HG02610 (cell line): ENCODE results near the gene FKBP4.
A peak's percentile ranks its signal among the peaks of the same experiment; 100 is the strongest.

ENCODE experiments used
- ATAC-seq: cut with Tn5 transposase; IDR thresholded peaks from one replicate; pipeline ENCODE4 v1.9.1; 2021; ENCODE audit warnings: mild to moderate bottlenecking, moderate library complexity; ENCODE audit not compliant: unreplicated experiment

The FKBP4 gene

GRCh38 chr12:2812290-2813213 is 17.8 kb downstream of the FKBP4 start, which contains the start of gene ITFG2:
Gene ITFG2, plus strand, starts transcription at chr12:2812668. Its CDS starts 93 bp downstream, at chr12:2812761.
- peak; percentile 96 for ATAC-seq

DNA sequence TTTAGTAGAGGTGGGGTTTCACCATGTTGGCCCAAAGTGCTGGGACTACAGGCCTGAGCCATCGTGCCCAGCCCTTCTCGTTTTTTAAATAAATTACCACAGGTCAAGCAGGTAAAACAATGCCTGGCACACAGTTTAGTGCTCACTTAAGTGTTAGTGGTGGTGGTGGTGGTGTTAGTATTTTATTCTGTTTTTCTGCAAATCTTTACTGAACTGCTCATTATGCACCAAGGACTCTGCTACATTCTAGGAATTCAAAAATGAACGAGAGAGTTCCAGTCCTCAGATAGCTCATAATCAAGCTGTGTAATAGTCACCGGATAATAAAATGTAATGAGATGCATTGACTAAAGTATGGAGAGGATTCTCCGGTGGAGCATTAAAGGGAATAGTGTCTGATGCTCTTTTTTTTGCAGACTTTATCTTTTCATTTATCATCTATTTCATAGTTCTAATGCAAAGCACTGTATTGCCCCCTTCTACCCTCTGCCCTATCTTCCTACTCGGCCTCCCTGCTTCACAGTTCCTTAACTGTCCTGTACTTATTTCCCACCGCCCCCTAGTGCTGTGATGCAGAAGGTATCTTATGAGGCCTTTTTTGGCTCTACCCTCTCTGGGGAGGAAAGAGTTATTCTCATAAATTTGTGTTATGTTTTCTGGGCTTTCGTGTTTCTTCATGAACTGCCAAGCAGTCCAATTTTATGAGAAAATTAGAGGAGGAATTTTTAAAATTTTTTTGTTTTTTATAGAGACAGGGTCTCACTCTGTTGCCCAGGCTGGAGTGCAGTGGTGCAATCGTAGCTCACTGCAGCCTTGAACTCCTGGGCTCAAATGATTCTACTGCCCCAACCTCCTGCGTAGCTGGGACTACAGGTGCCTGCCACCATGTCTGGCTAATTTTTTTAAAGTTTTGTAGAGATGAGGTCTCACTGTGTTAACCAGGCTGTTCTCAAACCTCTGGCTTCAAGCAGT is 18.7 kb downstream of the FKBP4 start:
- peak; percentile 5 for ATAC-seq

DNA sequence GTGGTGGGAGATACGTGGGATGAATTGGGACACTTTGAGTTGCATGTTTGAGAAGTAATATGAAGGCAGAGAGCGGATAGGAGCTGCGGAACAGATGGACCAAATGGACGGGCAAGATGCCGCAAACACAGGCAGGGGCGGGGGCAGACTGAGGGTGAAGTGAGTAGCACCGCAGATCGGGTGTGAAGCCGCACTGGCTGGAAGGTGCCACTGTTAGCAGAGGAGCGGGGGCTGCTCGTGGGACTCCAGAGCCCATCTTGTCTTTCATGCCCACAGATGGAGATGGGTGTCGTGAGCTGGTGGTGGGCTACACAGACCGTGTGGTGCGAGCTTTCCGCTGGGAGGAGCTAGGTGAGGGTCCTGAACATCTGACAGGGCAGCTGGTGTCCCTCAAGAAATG is 25.0 kb downstream of the FKBP4 start:
- ATAC-seq = no peak

- no peak for ATAC-seq
These were observed 25.7 kb downstream of the FKBP4 start for GRCh38 chr12:2820432-2820831.

DNA sequence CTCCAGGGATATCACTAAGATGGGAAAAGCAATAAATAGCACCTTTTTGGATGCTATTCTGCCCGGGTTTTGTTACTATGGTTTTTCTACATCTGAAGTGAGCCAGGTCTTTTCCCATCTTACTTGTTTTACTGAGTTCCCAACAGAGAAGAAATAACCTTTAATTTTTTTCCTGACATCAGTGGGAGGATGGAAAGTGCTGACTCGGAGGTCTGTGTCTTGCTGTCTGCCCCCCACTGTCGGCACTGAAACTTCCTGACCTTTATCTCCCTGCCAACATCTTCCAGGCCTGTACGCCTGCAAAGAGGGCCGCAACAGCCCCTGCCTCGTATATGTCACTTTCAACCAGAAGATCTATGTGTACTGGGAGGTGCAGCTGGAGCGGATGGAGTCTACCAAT is 28.7 kb downstream of the FKBP4 start:
- ATAC-seq = no peak

DNA sequence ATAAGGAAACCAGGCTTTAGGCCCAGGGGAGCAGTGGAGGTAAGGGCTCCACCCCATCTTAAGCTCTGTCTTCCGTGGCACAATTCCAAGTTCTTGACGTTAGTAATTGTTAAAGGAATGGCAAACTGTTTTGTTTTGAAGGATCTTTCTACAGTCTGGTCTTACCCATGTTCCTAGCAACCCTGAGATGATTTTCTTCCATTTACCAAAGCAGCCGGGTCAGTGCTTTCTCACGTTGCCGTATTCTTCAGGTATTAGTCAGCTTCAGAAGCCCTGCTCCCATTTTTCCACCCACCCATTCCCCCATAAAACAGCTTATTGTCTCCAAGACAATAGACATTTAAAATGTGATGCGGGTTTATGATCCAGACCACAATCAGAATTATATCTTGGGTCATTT is 29.8 kb downstream of the FKBP4 start:
- no peak for ATAC-seq

DNA sequence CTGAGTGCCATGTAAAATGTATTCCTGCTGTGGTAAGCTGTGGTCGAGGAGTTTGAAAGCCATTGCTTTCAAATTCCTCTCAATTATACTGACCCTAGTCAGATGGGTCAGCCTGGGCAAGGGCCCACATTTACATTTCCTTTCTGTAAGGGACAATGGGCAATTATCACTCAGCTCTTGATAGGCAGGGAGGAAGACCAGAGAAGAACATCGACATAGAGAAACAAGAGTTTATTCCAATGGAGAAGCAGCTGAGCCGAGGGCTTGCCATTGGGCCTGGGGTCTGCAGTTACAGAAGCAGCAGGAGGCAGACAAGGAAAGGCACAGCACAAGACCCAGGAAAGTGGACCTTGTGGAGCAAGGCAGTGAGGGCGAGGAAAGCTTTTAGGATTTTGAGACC is 30.4 kb downstream of the FKBP4 start:
- no peak for ATAC-seq

DNA sequence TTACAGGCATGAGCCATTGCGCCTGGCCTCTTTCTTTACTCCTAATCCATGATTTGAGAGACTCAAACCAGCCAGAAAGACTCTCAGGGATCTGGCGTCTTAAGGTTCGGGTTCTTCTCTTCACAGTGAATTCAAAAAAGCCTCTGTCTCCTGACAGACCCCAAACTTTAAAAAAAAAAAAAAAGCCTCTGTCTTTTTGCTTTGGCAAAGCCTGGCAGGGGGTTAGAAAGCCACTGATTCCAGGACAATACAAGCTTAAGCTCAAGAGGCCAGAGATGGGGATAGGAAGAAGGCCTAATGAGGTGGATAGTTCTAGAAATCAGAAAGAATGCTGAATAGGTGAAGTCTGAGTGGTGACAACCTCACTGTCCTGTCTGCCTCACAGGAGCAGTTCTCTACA is 31.3 kb downstream of the FKBP4 start:
- ATAC-seq = no peak

GRCh38 chr12:2826721-2827515 is 32.1 kb downstream of the FKBP4 start:
- ATAC-seq = no peak

DNA sequence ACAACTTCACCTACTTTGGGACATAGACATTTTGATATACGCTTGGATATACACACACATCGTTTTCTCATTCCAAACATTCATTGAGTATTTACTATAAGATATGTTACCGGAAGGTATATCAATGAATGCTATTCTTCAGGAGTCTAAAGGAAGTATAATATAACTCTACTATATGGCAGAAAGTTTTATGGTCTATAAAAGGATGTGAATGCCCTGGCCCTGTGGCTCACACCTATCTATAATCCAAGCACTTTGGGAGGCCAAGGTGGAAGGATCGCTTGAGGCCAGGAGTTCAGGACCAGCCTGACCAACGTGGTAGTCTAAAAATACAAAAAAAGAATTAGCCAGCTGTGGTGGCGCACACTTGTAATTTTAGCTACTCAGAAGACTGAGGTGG is 34.5 kb downstream of the FKBP4 start:
- ATAC-seq = no peak

DNA sequence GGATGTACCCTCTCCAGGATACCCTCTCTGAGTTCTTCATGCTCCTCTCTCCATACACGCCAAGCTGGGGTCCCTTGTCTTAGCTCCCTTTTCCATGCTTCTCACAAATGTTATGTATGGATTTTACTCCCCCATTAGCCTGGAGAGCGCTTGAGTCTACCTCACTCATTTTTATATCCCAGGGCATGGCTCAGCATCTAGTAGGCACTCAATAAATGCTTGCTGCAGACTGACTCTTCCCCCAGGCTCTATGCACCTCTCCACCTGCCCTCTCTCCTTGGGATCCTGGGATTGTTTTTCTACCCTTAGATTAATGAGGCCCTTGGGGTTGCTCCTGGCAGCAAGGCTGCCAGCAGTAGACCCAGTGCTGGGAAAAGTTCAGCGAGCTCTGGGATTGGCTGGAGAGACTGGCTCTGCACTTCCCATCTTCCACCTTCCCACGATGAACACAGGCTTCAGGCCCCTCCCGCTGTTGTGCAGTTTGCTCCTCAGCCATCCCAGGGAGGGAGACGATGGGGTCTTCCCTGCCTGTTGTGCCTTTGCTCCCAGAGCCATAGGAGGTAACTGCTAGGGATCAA is 37.9 kb downstream of the FKBP4 start:
- ATAC-seq = no peak

DNA sequence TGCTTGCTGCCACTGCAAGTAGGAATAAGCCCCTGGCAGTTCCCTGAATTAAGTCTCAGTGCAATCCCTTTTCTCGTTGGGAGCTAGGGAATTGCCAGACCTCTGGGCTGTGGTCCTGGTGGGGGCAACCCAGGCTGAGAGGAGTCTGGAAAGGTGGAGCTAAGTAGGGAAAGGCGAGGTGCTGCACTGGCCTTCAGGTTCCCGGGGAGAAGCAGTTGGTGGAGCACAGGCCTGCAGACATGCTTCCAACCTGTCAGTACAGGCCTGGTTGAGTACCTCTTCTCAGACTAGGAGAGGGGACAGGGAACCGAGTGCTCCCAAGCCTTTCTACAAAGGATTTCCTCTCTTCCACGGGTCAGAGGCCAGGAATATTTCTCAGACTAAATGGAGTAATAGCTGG is 38.6 kb downstream of the FKBP4 start:
- ATAC-seq = no peak

GRCh38 chr12:2833810-2834209 is 39.0 kb downstream of the FKBP4 start:
- ATAC-seq = no peak

DNA sequence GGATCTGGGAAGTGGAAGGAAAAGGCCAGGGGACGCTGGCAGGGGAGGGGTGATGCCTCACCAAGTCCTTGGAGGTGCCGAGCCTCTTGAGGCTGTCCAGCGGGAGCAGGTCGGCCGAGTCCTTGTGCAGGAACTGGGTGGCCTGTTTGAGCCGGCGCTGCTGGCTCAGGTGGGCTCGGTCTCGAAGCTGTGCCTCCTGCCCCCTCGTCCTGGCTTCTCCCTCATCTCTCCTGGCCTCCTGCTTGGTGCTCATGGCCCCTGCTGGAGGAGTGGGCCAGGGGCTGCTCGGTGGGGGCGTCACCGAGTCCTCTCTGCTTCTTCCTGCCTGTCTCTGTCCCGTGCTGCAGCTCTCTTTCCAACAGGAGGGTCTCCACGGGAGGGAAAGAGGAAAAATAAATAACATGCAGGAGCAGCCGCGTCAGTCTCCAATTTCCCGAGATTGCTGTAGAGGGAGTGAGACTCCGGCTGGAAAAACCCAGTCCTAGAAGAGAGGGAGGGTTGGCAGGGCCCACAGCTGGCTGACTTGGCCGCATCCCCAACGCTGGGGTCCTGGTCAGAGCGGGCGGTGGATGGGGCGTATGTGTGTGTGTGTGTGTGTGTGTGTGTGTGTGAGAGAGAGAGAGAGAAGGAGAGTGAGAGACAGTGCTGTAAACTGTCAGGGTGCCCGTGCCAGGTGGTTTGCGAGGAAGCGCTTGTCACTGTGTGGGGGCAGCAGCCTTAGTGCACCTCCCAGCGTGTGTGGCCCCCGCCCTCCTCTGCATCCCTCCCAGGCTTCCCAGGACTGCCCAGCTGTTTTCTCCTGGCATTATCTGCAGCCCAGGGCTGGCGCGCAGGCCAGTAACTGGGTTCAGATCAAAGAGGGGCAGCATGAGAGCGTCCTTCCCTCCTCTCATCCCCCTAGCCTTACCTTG is 40.1 kb downstream of the FKBP4 start, which contains the start of gene NRIP2:
Gene NRIP2 (minus strand): TSS at position 455 of the 911 bp plus-strand sequence. CDS start 52 bp downstream, at position 403.
- ATAC-seq = no peak

GRCh38 chr12:2835691-2836403 is 41.1 kb downstream of the FKBP4 start:
- no peak for ATAC-seq

- ATAC-seq = no peak
These were observed 41.8 kb downstream of the FKBP4 start for GRCh38 chr12:2836574-2836973.

GRCh38 chr12:2841056-2841650 is 46.4 kb downstream of the FKBP4 start:
- ATAC-seq = no peak

DNA sequence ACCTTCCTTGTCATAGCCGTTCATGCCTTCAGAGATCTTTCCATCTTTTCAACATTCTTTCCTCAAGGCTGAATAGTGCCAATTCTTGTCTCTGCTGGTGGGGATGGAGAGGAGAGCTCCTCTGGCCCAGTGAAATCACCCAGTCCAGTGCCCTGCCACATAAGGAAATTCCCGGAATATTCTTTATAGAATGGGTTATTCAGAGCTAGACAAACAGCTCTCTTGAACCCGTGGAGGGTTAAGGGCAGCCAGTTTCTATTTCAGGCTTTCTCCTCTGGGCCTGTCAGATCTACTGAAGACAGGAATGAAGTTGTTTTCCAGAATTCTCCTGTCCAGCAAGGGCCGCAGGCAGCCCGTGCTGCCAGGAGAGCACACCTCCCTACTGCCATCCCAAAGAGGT is 48.2 kb downstream of the FKBP4 start:
- ATAC-seq = no peak
